B cell (primary cell): ENCODE measurements around the gene CRYAA. TPM values are rescaled to one million over a fixed set of nuclear protein-coding genes. Genes with fewer than 3 reads are reported as not detected.

Source experiments
- ATAC-seq: fragments of 200-7000 bp; cut with Tn5 transposase; one replicate; pipeline ENCODE4 v1.10.0; 2021; ENCODE audit warnings: low read depth, mild to moderate bottlenecking, moderate number of reproducible peaks, moderate library complexity
- CTCF ChIA-PET: fragments of 350-600 bp; sonication (Branson Sonifier 250); formaldehyde crosslinking; loops from one replicate; lab custom pipeline; 2021; ENCODE audit warnings: antibody characterized with exemption, inconsistent platforms; lab: Charles Lee
- POLR2A ChIA-PET: fragments of 350-600 bp; sonication (Branson Sonifier 250); formaldehyde crosslinking; loops from one replicate; lab custom pipeline; 2021; ENCODE audit warnings: antibody characterized with exemption; lab: Charles Lee
- DNase-seq: peaks from one replicate; pipeline ENCODE4 v3.0.0; 2013
- H2AFZ ChIP-seq: 2 replicates; pipeline ENCODE4 v1.6.1; 2012; ENCODE audit warnings: mild to moderate bottlenecking, low read depth, low read length; ENCODE audit not compliant: insufficient read depth, poor library complexity, severe bottlenecking
- H3K27ac ChIP-seq, 2 donors: 1 replicate in 1 of 2; 2 replicates in 1 of 2; pipeline ENCODE4 v1.5.1; 2012 to 2013; ENCODE audit warnings: low read length in 2 of 2, mild to moderate bottlenecking in 2 of 2, moderate library complexity in 1 of 2
- H3K27me3 ChIP-seq, 4 experiments: fragments of 200-600 bp in 1 of 4; sonication (generic) in 1 of 4; replicated peaks in 1 of 4; 1 replicate in 2 of 4; 2 replicates in 2 of 4; pipeline versions ENCODE4 v1.6.1 to v1.7.0; 2013 to 2016; ENCODE audit warnings: low read length in 3 of 4, mild to moderate bottlenecking in 2 of 4, mixed read lengths in 1 of 4, moderate library complexity in 1 of 4; ENCODE audit not compliant: insufficient read depth in 4 of 4, control insufficient read depth in 3 of 4; ENCODE audit errors: control extremely low read depth in 1 of 4
- H3K36me3 ChIP-seq, 2 experiments: replicated peaks in 1 of 2; 1 replicate in 1 of 2; 2 replicates in 1 of 2; pipeline versions ENCODE4 v1.6.1 to v1.7.1; 2013; ENCODE audit warnings: low read length in 1 of 2; ENCODE audit not compliant: insufficient read depth in 2 of 2, control insufficient read depth in 1 of 2; ENCODE audit errors: control extremely low read depth in 1 of 2, extremely low read depth in 1 of 2
- H3K4me1 ChIP-seq, 2 donors: fragments of 200-600 bp in 1 of 2; sonication (generic) in 1 of 2; 1 replicate in 1 of 2; 2 replicates in 1 of 2; pipeline versions ENCODE4 v1.5.1 to v1.6.1; 2013 to 2017; ENCODE audit warnings: low read length in 2 of 2; ENCODE audit not compliant: control insufficient read depth in 2 of 2, insufficient read depth in 2 of 2
- H3K4me2 ChIP-seq: replicated peaks from 2 replicates; pipeline ENCODE3; 2012; ENCODE audit warnings: mild to moderate bottlenecking, low read depth, low read length; ENCODE audit not compliant: poor library complexity, severe bottlenecking
- H3K4me3 ChIP-seq, 5 experiments: fragments of 200-600 bp in 1 of 5; sonication (generic) in 1 of 5; 1 replicate in 3 of 5; 2 replicates in 2 of 5; pipeline versions ENCODE4 v1.5.1 to v1.7.0; 2011 to 2016; ENCODE audit warnings: low read length in 4 of 5, mild to moderate bottlenecking in 4 of 5, low read depth in 2 of 5, control low read depth in 1 of 5, moderate library complexity in 1 of 5; ENCODE audit not compliant: insufficient read depth in 1 of 5; ENCODE audit errors: control extremely low read depth in 1 of 5, extremely low read depth in 1 of 5
- H3K79me2 ChIP-seq: fragments of 200-600 bp; sonication (generic); one replicate; pipeline ENCODE4 v1.6.0; 2016; ENCODE audit warnings: low read length; ENCODE audit not compliant: control insufficient read depth, insufficient read depth
- H3K9ac ChIP-seq: fragments of 200-600 bp; sonication (generic); 2 replicates; pipeline ENCODE4 v1.6.1; 2017; ENCODE audit warnings: mild to moderate bottlenecking, low read length, moderate library complexity
- H3K9me3 ChIP-seq, 3 donors: one replicate each; pipeline versions ENCODE4 v1.6.1 to v1.7.1; 2013; ENCODE audit warnings: low read length in 2 of 3; ENCODE audit not compliant: control insufficient read depth in 2 of 3, insufficient read depth in 1 of 3; ENCODE audit errors: control extremely low read depth in 1 of 3
- H4K20me1 ChIP-seq: 2 replicates; pipeline ENCODE4 v1.6.0; 2012; ENCODE audit warnings: mild to moderate bottlenecking, low read length; ENCODE audit not compliant: insufficient read depth, control insufficient read depth, poor library complexity, severe bottlenecking
- H3K27ac Mint-ChIP-seq: one replicate; pipeline ENCODE4 v1.8.0; 2021; ENCODE audit warnings: mixed read lengths
- H3K27me3 Mint-ChIP-seq: one replicate; pipeline ENCODE4 v1.8.0; 2021; ENCODE audit warnings: mixed read lengths
- H3K4me1 Mint-ChIP-seq: one replicate; pipeline ENCODE4 v1.8.0; 2021; ENCODE audit warnings: mixed read lengths
- H3K4me3 Mint-ChIP-seq: one replicate; pipeline ENCODE4 v1.8.0; 2021; ENCODE audit warnings: mixed read lengths
- H3K9me3 Mint-ChIP-seq: one replicate; pipeline ENCODE4 v1.8.0; 2022; ENCODE audit warnings: mixed read lengths; ENCODE audit not compliant: insufficient read depth
- CTCF ChIP-seq: fragments of 200-600 bp; IDR thresholded peaks from one replicate; pipeline ENCODE4 v1.8.0; 2022; ENCODE audit warnings: antibody characterized with exemption, mild to moderate bottlenecking
- EZH2 ChIP-seq: IDR thresholded peaks from 2 replicates; pipeline ENCODE4 v1.6.1; 2012; ENCODE audit warnings: borderline replicate concordance, low read depth, mild to moderate bottlenecking, moderate library complexity, low read length; ENCODE audit not compliant: insufficient read depth, poor library complexity, severe bottlenecking
- WGBS: methylation state at CpG from one replicate; pipeline ENCODE4 v1.1.5; 2013; ENCODE audit warnings: missing lambda C conversion rate; ENCODE audit not compliant: insufficient coverage; 5-methylcytosine and 5-hydroxymethylcytosine counted together
- intact Hi-C: fragments of 100-400 bp; cut with micrococcal nuclease; formaldehyde crosslinking; loops from one replicate; pipeline ENCODE4 v1.10.0; 2022
- polyA plus RNA-seq: library from polyadenylated mRNA; depleted of rRNA; stranded (reverse); fragments of >200 nt; gene quantifications from 2 replicates; pipeline ENCODE4 v1.2.3, GENCODE V29; 2012
- total RNA-seq, 2 donors: library from RNA; stranded (reverse); fragments of 120-200 nt in 1 of 2; gene quantifications; 1 replicate in 1 of 2; 2 replicates in 1 of 2; pipeline versions ENCODE4 v1.2.3 to v1.2.4, GENCODE V29; 2013 to 2022

The CRYAA gene
- total and polyA plus RNA-seq, 2 donors (not counting 1 experiment from before 2014, with no cell fraction given): not detected

- WGBS: 84% methylated on average over 7 of the region's 10 CpGs
- peaks cover 34% of the 10 kb centered on the region for H3K27me3 Mint-ChIP-seq
- Histone ChIP-seq H3K4me1 (peaks cover 20 to 39% of the 10 kb centered on the region in 2 donors), H3K79me2 (no peaks in the 10 kb centered on the region), H3K9ac (no peak overlapping the region), H3K36me3 (no peaks in the 10 kb centered on the region), H2AFZ (no peak overlapping the region), H3K4me2 (no peak overlapping the region), H4K20me1 (no peaks in the 10 kb centered on the region), H3K9me3 (peaks cover 0 to 12% (median 0%) of the 10 kb centered on the region in 3 donors), H3K27ac (no peak overlapping the region), H3K27me3 (peaks cover 0 to 14% (median 6%) of the 10 kb centered on the region in 4 experiments), H3K4me3 (no peak overlapping the region)
- H3K4me1 Mint-ChIP-seq: peaks cover 41% of the 10 kb centered on the region
- ChIA-PET CTCF (no interaction called here), POLR2A (no interaction called here)
- intact Hi-C loops: no loop called here
- H3K9me3 Mint-ChIP-seq: no peaks in the 10 kb centered on the region
- DNase-seq (no peak), ATAC-seq (no peak)
- TF ChIP-seq CTCF: no peak
- no peak for TF ChIP-seq EZH2
- H3K4me3 Mint-ChIP-seq: no peak overlapping the region
- H3K27ac Mint-ChIP-seq: no peak overlapping the region
These were observed 22.7 kb downstream of the CRYAA start for GRCh38 chr21:43191521-43191920.

- no peak overlapping the region for H3K27ac Mint-ChIP-seq
- no peak overlapping the region for H3K4me3 Mint-ChIP-seq
- no peaks in the 10 kb centered on the region for H3K79me2 ChIP-seq
- no peaks in the 10 kb centered on the region for H3K9me3 Mint-ChIP-seq
- no peaks in the 10 kb centered on the region for H4K20me1 ChIP-seq
- intact Hi-C loops: no loop called here
- 94% methylated on average over 7 of the region's 7 CpGs for WGBS
- no peak overlapping the region for H3K9ac ChIP-seq
- no peak for ATAC-seq
- CTCF ChIA-PET: no interaction called here
- peaks cover 0 to 14% (median 7%) of the 10 kb centered on the region in 4 experiments for H3K27me3 ChIP-seq
- DNase-seq: no peak
- H3K27me3 Mint-ChIP-seq: peaks cover 34% of the 10 kb centered on the region
- peaks cover 41% of the 10 kb centered on the region for H3K4me1 Mint-ChIP-seq
- H3K27ac ChIP-seq: no peak overlapping the region
- no peaks in the 10 kb centered on the region for H3K36me3 ChIP-seq
- H3K4me2 ChIP-seq: no peak overlapping the region
- no peak overlapping the region for H3K4me3 ChIP-seq
- POLR2A ChIA-PET: no interaction called here
- H2AFZ ChIP-seq: no peak overlapping the region
- peaks cover 20 to 39% of the 10 kb centered on the region in 2 donors for H3K4me1 ChIP-seq
- TF ChIP-seq CTCF: no peak
- H3K9me3 ChIP-seq: peaks cover 0 to 12% (median 0%) of the 10 kb centered on the region in 3 donors
These were observed 23.2 kb downstream of the CRYAA start for GRCh38 chr21:43191971-43192370.
